GM23338 (cell line): Measurements from ENCODE around the gene RNF41. TPM values are rescaled to one million over a fixed set of nuclear protein-coding genes. Genes with fewer than 3 reads are reported as not detected.
A peak's percentile ranks its signal among the peaks of the same experiment; 100 is the strongest.

Source experiments
- ATAC-seq: fragments of 200-7000 bp; cut with Tn5 transposase; 3 replicates; pipeline ENCODE4 v1.9.1; 2020
- DNase-seq: peaks from one replicate; pipeline ENCODE4 v3.0.0-alpha.2; 2015; ENCODE audit warnings: low spot score
- H2AFZ ChIP-seq: fragments of 200-600 bp; sonication (generic); 2 replicates; pipeline ENCODE4 v1.8.0; 2016; ENCODE audit warnings: antibody characterized with exemption, mild to moderate bottlenecking, moderate library complexity
- H3F3A ChIP-seq: fragments of 200-600 bp; sonication (generic); replicated peaks from 2 replicates; pipeline ENCODE4 v1.8.0; 2017; ENCODE audit warnings: antibody characterized with exemption, mixed run types, low read depth
- H3K27ac ChIP-seq: fragments of 200-600 bp; sonication (generic); 2 replicates; pipeline ENCODE4 v1.6.1; 2016; ENCODE audit warnings: low read depth
- H3K27me3 ChIP-seq: fragments of 200-600 bp; sonication (generic); 2 replicates; pipeline ENCODE4 v1.8.0; 2016; ENCODE audit warnings: mild to moderate bottlenecking, mixed run types, moderate library complexity; ENCODE audit not compliant: insufficient read depth
- H3K36me3 ChIP-seq: fragments of 200-600 bp; sonication (generic); 2 replicates; pipeline ENCODE4 v1.8.0; 2016; ENCODE audit warnings: mild to moderate bottlenecking; ENCODE audit not compliant: insufficient read depth
- H3K4me1 ChIP-seq: fragments of 200-600 bp; sonication (generic); 2 replicates; pipeline ENCODE4 v1.8.0; 2016; ENCODE audit warnings: mild to moderate bottlenecking, moderate library complexity; ENCODE audit not compliant: insufficient read depth
- H3K4me2 ChIP-seq: fragments of 200-600 bp; sonication (generic); 2 replicates; pipeline ENCODE4 v1.7.1; 2017; ENCODE audit warnings: mixed run types
- H3K4me3 ChIP-seq: fragments of 200-600 bp; sonication (generic); 2 replicates; pipeline ENCODE4 v1.6.1; 2016; ENCODE audit warnings: mixed run types
- H3K79me2 ChIP-seq: fragments of 200-600 bp; sonication (generic); replicated peaks from 2 replicates; pipeline ENCODE4 v1.8.0; 2017; ENCODE audit warnings: mild to moderate bottlenecking; ENCODE audit not compliant: insufficient read depth
- H3K9me2 ChIP-seq: fragments of 200-600 bp; sonication (generic); 2 replicates; pipeline ENCODE4 v1.8.0; 2017; ENCODE audit not compliant: insufficient read depth
- H4K20me1 ChIP-seq: fragments of 200-600 bp; sonication (generic); replicated peaks from 2 replicates; pipeline ENCODE4 v1.8.0; 2017; ENCODE audit warnings: mild to moderate bottlenecking; ENCODE audit not compliant: insufficient read depth
- H3K27ac Mint-ChIP-seq: 2 replicates; pipeline ENCODE4 v1.8.0; 2020; ENCODE audit warnings: inconsistent platforms, mild to moderate bottlenecking, moderate library complexity, mixed read lengths
- H3K27me3 Mint-ChIP-seq: 3 replicates; pipeline ENCODE4 v1.8.0; 2022; ENCODE audit warnings: low read depth, mild to moderate bottlenecking, moderate library complexity, mixed read lengths, inconsistent platforms; ENCODE audit not compliant: insufficient read depth, poor library complexity
- H3K36me3 Mint-ChIP-seq: 3 replicates; pipeline ENCODE4 v1.8.0; 2021; ENCODE audit warnings: low read depth, mild to moderate bottlenecking, inconsistent platforms, moderate library complexity, mixed read lengths
- H3K4me1 Mint-ChIP-seq: 3 replicates; pipeline ENCODE4 v1.8.0; 2020; ENCODE audit warnings: mild to moderate bottlenecking, inconsistent platforms, mixed read lengths
- H3K4me3 Mint-ChIP-seq: 3 replicates; pipeline ENCODE4 v1.8.0; 2021; ENCODE audit warnings: moderate library complexity, mild to moderate bottlenecking, inconsistent platforms, mixed read lengths
- H3K9me3 Mint-ChIP-seq: 3 replicates; pipeline ENCODE4 v1.8.0; 2020; ENCODE audit warnings: moderate library complexity, mild to moderate bottlenecking, inconsistent platforms, mixed read lengths
- CREB1 ChIP-seq: fragments of 250-450 bp; sonication (Bioruptor Pico); IDR thresholded peaks from 2 replicates; pipeline ENCODE4 v1.5.0; 2020; ENCODE audit warnings: low read depth, mild to moderate bottlenecking, moderate library complexity
- CTCF ChIP-seq, 2 experiments: fragments of 200-600 bp in 1 of 2; sonication (generic) in 1 of 2; conservative IDR thresholded peaks; 2 replicates each; pipeline versions ENCODE4 v1.5.1 to v1.6.1; 2016 to 2017; ENCODE audit warnings: antibody characterized with exemption in 2 of 2, low read depth in 2 of 2, mild to moderate bottlenecking in 2 of 2, moderate library complexity in 1 of 2
- EZH2 ChIP-seq: fragments of 200-600 bp; sonication (generic); IDR thresholded peaks from one replicate; pipeline ENCODE4 v1.8.0; 2017; ENCODE audit warnings: antibody characterized with exemption, mild to moderate bottlenecking, low read depth; ENCODE audit not compliant: unreplicated experiment
- EZH2phosphoT487 ChIP-seq: fragments of 200-600 bp; sonication (generic); IDR thresholded peaks from one replicate; pipeline ENCODE4 v1.8.1; 2018; ENCODE audit warnings: antibody characterized with exemption; ENCODE audit not compliant: unreplicated experiment
- JUNB ChIP-seq: IDR thresholded peaks from one replicate; pipeline ENCODE4 v1.6.1; 2016; ENCODE audit warnings: antibody characterized with exemption; ENCODE audit not compliant: unreplicated experiment
- NANOG ChIP-seq: IDR thresholded peaks from 2 replicates; pipeline ENCODE4 v1.6.1; 2016; ENCODE audit warnings: antibody characterized with exemption, borderline replicate concordance
- POLR2AphosphoS5 ChIP-seq: IDR thresholded peaks from 2 replicates; pipeline ENCODE4 v1.6.1; 2016; ENCODE audit warnings: antibody characterized with exemption, low read depth
- REST ChIP-seq: IDR thresholded peaks from one replicate; pipeline ENCODE4 v1.6.1; 2018; ENCODE audit warnings: antibody characterized with exemption; ENCODE audit not compliant: unreplicated experiment
- ZNF114 ChIP-seq: fragments of 250-450 bp; sonication (Bioruptor Pico); IDR thresholded peaks from 2 replicates; pipeline ENCODE4 v1.5.0; 2020; ENCODE audit warnings: mild to moderate bottlenecking, moderate library complexity
- ZNF331 ChIP-seq: fragments of 250-450 bp; sonication (Bioruptor Pico); IDR thresholded peaks from 2 replicates; pipeline ENCODE4 v1.5.0; 2020; ENCODE audit warnings: low read depth, mild to moderate bottlenecking, moderate library complexity
- ZNF462 ChIP-seq: fragments of 250-450 bp; sonication (Bioruptor Pico); IDR thresholded peaks from 2 replicates; pipeline ENCODE4 v1.5.0; 2020; ENCODE audit warnings: mild to moderate bottlenecking, moderate library complexity
- polyA plus RNA-seq: library from polyadenylated mRNA; unstranded; fragments of >200 nt; fragmentation: Nextera tagmentation; extraction: Ambion mirVana; gene quantifications from 2 replicates; pipeline ENCODE4 v1.2.1, GENCODE V29; 2016
- total RNA-seq: library from RNA; depleted of rRNA; stranded (reverse); fragments of >200 nt; shearing (Covaris generic); gene quantifications from 2 replicates; pipeline ENCODE4 v1.2.3, GENCODE V29; 2014

RNF41 gene
- total and polyA plus RNA-seq, 2 experiments from 2014 or later: 15.3 to 77.1 TPM

- TF ChIP-seq EZH2 (no peak), EZH2phosphoT487 (no peak), JUNB (no peak), NANOG (no peak), ZNF462 (CRISPR knock-in tag) (no peak), ZNF331 (no peak), ZNF114 (CRISPR knock-in tag) (no peak), CREB1 (CRISPR knock-in tag) (no peak), CTCF (conservative IDR thresholded peaks at IDR 0.05; ENCODE audit: low read depth in 2 of 2) (no peak), REST (no peak), POLR2AphosphoS5 (no peak)
These were observed 66.9 kb downstream of the RNF41 start for GRCh38 chr12:56154818-56155217.

More at GRCh38 chr12:56154818-56155217, 66.9 kb downstream of the RNF41 start:
- Histone ChIP-seq H3K27me3 (no peaks in the 10 kb centered on the region), H3K79me2 (peaks cover 29% of the 10 kb centered on the region), H3K36me3 (peaks cover 6% of the 10 kb centered on the region; the same call in 1 of the 2 replicates), H3K27ac (no peak overlapping the region), H3K4me3 (no peak overlapping the region), H4K20me1 (no peaks in the 10 kb centered on the region; the same call in 1 of the 2 replicates), H3K4me1 (peaks cover 28% of the 10 kb centered on the region), H3K4me2 (no peak overlapping the region), H2AFZ (no peak overlapping the region), H3F3A (peaks cover 31% of the 10 kb centered on the region), H3K9me2 (no peaks in the 10 kb centered on the region)
- no peak for ATAC-seq
- H3K4me1 Mint-ChIP-seq: peaks cover 35% of the 10 kb centered on the region
- no peaks in the 10 kb centered on the region; the same call in none of the 3 replicates for H3K9me3 Mint-ChIP-seq
- peak overlapping the region; percentile 34; the same call in 1 of the 3 replicates for H3K4me3 Mint-ChIP-seq
- H3K27ac Mint-ChIP-seq: no peak overlapping the region
- peaks cover 37% of the 10 kb centered on the region for H3K36me3 Mint-ChIP-seq
- no peak for DNase-seq
- peaks cover 34% of the 10 kb centered on the region for H3K27me3 Mint-ChIP-seq
